A673 (cell line): ENCODE results near the gene UVRAG. TPM values are rescaled to one million over a fixed set of nuclear protein-coding genes. Genes with fewer than 3 reads are reported as not detected.

Experiments
- BruUV-seq: library from RNA; stranded (reverse); fragments of 400-500 nt; replicated peaks from 2 replicates; lab custom pipeline; 2021; lab: Mats Ljungman, UMichigan
- CTCF ChIA-PET: fragments of 300-600 bp; sonication (Branson Sonifier 250); formaldehyde crosslinking; loops from one replicate; lab custom pipeline; 2022; ENCODE audit warnings: antibody characterized with exemption; lab: Charles Lee
- POLR2A ChIA-PET: fragments of 300-600 bp; sonication (Branson Sonifier 250); formaldehyde crosslinking; loops from one replicate; lab custom pipeline; 2022; ENCODE audit warnings: antibody characterized with exemption; ENCODE audit not compliant: low non-redundant PET; lab: Charles Lee
- DNase-seq: peaks from one replicate; pipeline ENCODE4 v3.0.0-alpha.2; 2015; ENCODE audit warnings: low spot score
- H3K27ac ChIP-seq: fragments of 200-600 bp; sonication (generic); 2 replicates; pipeline ENCODE4 v1.5.1; 2016; ENCODE audit warnings: mixed run types, low read depth, mild to moderate bottlenecking, mixed read lengths, antibody characterized with exemption, low read length; ENCODE audit not compliant: poor library complexity, severe bottlenecking
- H3K27me3 ChIP-seq: fragments of 200-600 bp; sonication (generic); replicated peaks from 2 replicates; pipeline ENCODE4 v1.6.1; 2017; ENCODE audit warnings: mixed run types, low read depth, mild to moderate bottlenecking, mixed read lengths, antibody characterized with exemption, low read length; ENCODE audit not compliant: insufficient read depth, poor library complexity
- H3K36me3 ChIP-seq: fragments of 200-600 bp; sonication (generic); 2 replicates; pipeline ENCODE4 v1.6.1; 2016; ENCODE audit warnings: mixed run types, mild to moderate bottlenecking, mixed read lengths, antibody characterized with exemption, low read length; ENCODE audit not compliant: insufficient read depth, poor library complexity, severe bottlenecking
- H3K4me1 ChIP-seq: fragments of 200-600 bp; sonication (generic); 2 replicates; pipeline ENCODE4 v1.6.1; 2017; ENCODE audit warnings: mixed run types, mild to moderate bottlenecking, mixed read lengths, antibody characterized with exemption, low read length; ENCODE audit not compliant: insufficient read depth, poor library complexity, severe bottlenecking
- H3K4me3 ChIP-seq: fragments of 200-600 bp; sonication (generic); 2 replicates; pipeline ENCODE4 v1.5.1; 2016; ENCODE audit warnings: low read depth, mixed run types, mild to moderate bottlenecking, mixed read lengths, low read length; ENCODE audit not compliant: poor library complexity, severe bottlenecking
- H3K9me3 ChIP-seq: fragments of 200-600 bp; sonication (generic); 2 replicates; pipeline ENCODE4 v1.6.1; 2016; ENCODE audit warnings: mixed run types, low read depth, mild to moderate bottlenecking, mixed read lengths, antibody characterized with exemption, low read length; ENCODE audit not compliant: poor library complexity, severe bottlenecking
- CTCF ChIP-seq: fragments of 300-800, 200-600 bp; sonication (generic); conservative IDR thresholded peaks from 2 replicates; pipeline ENCODE4 v1.5.1; 2017; ENCODE audit warnings: low read depth, mild to moderate bottlenecking, antibody characterized with exemption, low read length, moderate library complexity, mixed read lengths
- EZH2 ChIP-seq: fragments of 200-600 bp; sonication (generic); IDR thresholded peaks from 2 replicates; pipeline ENCODE4 v1.6.1; 2017; ENCODE audit warnings: borderline replicate concordance, low read depth, mild to moderate bottlenecking, mixed read lengths, antibody characterized with exemption, low read length; ENCODE audit not compliant: poor library complexity, severe bottlenecking
- intact Hi-C: fragments of 100-400 bp; cut with micrococcal nuclease; formaldehyde crosslinking; loops from one replicate; pipeline ENCODE4 v1.10.0; 2022; ENCODE audit not compliant: unreplicated experiment
- total RNA-seq: library from RNA; stranded (reverse); gene quantifications from 2 replicates; pipeline ENCODE4 v1.2.3, GENCODE V29; 2021

UVRAG gene
- total RNA-seq, 1 experiment from 2014 or later, result 21.1 TPM

- POLR2A ChIA-PET, result no interaction called here
- TF ChIP-seq EZH2 (no peak), CTCF (no peak)
- Histone ChIP-seq H3K36me3 (no peaks in the 10 kb centered on the region), H3K9me3 (no peaks in the 10 kb centered on the region), H3K27ac (no peak overlapping the region), H3K4me3 (no peak overlapping the region), H3K4me1 (no peaks in the 10 kb centered on the region), H3K27me3 (no peaks in the 10 kb centered on the region)
- BruUV-seq, result no TSS peak
- no peak for DNase-seq
- intact Hi-C loops, result no loop called here
- CTCF ChIA-PET, result no interaction called here
These were observed 144.5 kb downstream of the UVRAG start for GRCh38 chr11:75959540-75959939.

GRCh38 chr11:75964071-75964470 is 149.1 kb downstream of the UVRAG start:
- ChIA-PET POLR2A (no interaction called here), CTCF (no interaction called here)
- no peaks in the 10 kb centered on the region for H3K36me3 ChIP-seq
- intact Hi-C loops, result no loop called here
- BruUV-seq, result no TSS peak
- H3K4me1 ChIP-seq, result peaks cover 6% of the 10 kb centered on the region
- no peak overlapping the region for H3K4me3 ChIP-seq
- no peak overlapping the region for H3K27ac ChIP-seq
- no peaks in the 10 kb centered on the region for H3K27me3 ChIP-seq
- H3K9me3 ChIP-seq, result no peaks in the 10 kb centered on the region
- TF ChIP-seq EZH2, result no peak
- DNase-seq, result no peak

GRCh38 chr11:75966537-75967287 is 151.7 kb downstream of the UVRAG start:
- no TSS peak for BruUV-seq
- TF ChIP-seq CTCF (no peak), EZH2 (no peak)
- DNase-seq, result peak; percentile 40
- no peak overlapping the region for H3K4me3 ChIP-seq
- H3K36me3 ChIP-seq, result no peaks in the 10 kb centered on the region
- intact Hi-C loops, result no loop called here
- ChIA-PET CTCF (no interaction called here), POLR2A (no interaction called here)
- H3K27ac ChIP-seq, result no peak overlapping the region
- H3K27me3 ChIP-seq, result no peaks in the 10 kb centered on the region
- H3K4me1 ChIP-seq, result peaks cover 6% of the 10 kb centered on the region
- H3K9me3 ChIP-seq, result no peaks in the 10 kb centered on the region
